ENCODE measurements around the gene POLR1G.

The POLR1G gene, protein sequence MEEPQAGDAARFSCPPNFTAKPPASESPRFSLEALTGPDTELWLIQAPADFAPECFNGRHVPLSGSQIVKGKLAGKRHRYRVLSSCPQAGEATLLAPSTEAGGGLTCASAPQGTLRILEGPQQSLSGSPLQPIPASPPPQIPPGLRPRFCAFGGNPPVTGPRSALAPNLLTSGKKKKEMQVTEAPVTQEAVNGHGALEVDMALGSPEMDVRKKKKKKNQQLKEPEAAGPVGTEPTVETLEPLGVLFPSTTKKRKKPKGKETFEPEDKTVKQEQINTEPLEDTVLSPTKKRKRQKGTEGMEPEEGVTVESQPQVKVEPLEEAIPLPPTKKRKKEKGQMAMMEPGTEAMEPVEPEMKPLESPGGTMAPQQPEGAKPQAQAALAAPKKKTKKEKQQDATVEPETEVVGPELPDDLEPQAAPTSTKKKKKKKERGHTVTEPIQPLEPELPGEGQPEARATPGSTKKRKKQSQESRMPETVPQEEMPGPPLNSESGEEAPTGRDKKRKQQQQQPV

DNA sequence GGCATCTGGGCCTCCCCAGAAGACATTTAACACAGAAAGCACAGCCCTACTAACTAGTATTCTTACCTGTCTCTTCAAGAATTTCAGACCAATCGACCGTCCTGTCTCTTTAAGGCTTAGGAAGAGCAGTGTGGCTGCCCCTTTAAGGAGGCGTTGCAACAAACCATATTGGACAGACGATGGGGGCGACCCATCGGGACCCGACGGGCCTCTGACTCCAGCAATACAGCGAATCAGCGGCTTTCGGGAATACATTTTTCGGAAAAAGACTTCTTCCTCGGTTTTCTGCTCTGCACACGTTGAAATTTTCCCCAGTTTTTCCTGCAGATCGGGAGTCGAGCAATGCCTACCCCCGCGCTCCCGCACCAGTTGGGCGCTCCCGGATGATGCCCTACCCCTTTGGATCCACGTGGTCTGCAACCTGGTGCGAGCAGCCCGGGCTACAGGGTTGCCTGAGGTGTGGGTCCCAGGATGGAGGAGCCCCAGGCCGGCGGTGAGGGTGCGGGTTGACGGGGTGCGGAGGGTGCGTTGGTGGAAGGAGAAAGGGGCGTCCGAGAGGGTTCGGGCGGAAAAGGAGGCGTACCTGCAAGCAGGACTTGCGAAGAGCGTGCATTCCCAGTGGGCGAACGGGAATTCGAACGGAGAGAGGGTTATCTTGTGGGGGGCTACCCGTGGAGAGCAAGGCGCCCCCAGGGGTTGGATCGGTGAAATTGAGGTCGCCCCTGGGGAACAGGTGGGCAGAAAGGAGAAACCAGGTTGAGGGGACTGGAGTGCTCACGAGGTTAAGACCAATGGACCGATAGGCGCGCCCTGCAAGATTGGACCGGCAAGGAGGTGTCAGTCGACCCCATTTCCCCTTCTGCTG lies at the start of gene POLR1G:
POLR1G (plus strand) TSS at position 419 of the 865 bp plus-strand sequence; CDS start at position 472, 53 bp downstream.
- peak within 1 kb of the TSS; percentile 99 for H3K27ac ChIP-seq
- TF ChIP-seq, protein P1, sequence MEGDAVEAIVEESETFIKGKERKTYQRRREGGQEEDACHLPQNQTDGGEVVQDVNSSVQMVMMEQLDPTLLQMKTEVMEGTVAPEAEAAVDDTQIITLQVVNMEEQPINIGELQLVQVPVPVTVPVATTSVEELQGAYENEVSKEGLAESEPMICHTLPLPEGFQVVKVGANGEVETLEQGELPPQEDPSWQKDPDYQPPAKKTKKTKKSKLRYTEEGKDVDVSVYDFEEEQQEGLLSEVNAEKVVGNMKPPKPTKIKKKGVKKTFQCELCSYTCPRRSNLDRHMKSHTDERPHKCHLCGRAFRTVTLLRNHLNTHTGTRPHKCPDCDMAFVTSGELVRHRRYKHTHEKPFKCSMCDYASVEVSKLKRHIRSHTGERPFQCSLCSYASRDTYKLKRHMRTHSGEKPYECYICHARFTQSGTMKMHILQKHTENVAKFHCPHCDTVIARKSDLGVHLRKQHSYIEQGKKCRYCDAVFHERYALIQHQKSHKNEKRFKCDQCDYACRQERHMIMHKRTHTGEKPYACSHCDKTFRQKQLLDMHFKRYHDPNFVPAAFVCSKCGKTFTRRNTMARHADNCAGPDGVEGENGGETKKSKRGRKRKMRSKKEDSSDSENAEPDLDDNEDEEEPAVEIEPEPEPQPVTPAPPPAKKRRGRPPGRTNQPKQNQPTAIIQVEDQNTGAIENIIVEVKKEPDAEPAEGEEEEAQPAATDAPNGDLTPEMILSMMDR (conservative IDR thresholded peaks at IDR 0.05) = no peak

DNA sequence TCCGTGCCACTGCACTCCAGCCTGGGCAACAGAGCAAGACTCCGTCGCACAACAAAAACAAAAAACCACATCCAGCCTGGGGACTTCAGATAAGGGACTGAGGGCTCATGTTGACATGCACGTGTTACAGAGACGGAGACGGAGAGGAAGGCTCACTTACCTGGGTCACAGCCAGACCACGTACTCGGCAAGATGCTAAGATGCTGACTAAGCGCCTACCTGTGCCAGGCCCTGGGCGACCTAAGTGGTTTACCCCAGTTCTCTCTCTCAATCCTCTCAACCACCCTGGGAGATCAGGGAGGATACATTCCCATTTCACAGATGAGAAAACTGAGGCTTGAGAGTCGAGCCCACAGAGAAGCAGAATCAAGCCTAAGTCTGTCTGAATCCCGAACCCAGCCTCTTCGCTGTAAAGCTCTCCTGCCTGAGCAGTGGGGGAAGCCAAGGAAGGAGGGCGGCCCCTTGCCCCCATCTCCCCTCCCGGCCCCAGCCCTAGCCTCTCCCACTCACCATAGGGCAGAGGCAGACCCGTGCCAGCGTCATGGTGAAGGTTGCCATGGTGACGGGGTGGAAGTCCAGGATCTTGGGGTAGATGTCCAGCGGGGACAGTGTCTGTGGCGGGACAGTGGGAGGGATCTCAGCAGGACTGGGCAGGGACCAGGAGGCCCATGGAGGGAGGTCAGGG lies 49.5 kb upstream of the POLR1G start:
- TF ChIP-seq, protein P1 (conservative IDR thresholded peaks at IDR 0.05) = no peak
- H3K27ac ChIP-seq = no peak overlapping the region

DNA sequence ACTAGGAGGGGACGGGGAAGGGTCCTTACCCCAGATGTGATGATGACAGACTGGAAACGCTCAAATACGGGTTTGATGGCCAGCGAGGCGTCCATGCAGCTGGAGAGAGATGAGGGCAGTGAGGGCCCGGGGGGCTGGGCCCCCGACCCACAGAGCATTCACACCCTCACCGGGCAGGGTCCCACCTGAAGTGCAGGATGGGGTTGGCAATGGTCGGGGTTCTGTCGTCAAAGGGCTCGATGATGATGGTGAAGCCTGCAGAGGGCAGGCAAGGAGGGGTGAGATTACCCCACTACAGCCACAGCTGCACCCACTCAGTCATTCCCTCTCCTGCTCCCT lies 49.0 kb upstream of the POLR1G start:
- TF ChIP-seq, protein P1 (conservative IDR thresholded peaks at IDR 0.05) = no peak
- no peak overlapping the region for H3K27ac ChIP-seq

DNA sequence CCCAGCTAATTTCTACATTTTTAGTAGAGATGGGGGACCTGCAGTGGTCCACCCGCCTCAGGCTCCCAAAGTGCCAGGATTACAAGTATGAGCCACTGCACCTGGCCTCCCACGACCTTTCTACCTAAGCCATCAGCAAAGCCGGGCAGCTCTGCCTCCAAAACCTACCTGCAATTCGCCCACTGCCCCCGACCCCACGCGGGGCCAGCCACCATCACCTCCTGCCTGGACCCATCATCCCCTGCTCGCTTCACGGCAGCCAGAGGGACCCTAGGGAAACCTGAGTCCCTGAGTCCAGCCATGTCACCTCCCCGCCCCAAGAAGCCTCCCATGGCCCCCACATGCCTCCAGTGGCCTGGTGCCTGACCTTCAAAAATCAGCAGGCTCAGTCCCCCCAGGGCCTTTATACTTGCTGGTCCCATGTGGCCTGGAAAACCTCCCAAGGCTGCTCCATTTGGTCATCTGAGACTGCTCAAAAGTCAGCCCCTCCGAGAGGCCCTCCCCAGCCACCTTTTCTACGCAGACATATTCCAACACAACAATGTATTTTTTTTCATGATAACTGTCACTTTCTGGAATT lies 48.1 kb upstream of the POLR1G start:
- TF ChIP-seq, protein P1 (conservative IDR thresholded peaks at IDR 0.05) = no peak
- H3K27ac ChIP-seq = no peak overlapping the region

DNA sequence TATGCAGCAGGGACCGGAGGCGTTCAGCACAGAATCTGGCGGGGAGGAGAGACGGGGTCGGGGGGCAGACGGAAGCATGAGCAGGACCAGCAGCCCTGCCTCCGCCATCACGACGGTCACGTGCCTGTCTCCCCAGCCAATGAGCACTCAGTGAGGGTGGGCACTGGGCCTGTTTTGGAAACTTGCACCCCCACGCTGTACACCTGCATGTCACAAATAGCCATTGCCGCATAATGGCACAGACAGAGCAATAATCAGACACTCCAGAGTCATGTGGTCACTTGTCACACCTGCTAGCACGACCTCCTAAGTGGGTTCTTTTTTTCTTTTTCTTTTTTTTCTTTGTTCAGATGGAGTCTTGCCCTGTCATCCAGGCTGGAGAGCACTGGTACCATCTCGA lies 44.8 kb upstream of the POLR1G start:
- TF ChIP-seq, protein P1 (conservative IDR thresholded peaks at IDR 0.05) = no peak

DNA sequence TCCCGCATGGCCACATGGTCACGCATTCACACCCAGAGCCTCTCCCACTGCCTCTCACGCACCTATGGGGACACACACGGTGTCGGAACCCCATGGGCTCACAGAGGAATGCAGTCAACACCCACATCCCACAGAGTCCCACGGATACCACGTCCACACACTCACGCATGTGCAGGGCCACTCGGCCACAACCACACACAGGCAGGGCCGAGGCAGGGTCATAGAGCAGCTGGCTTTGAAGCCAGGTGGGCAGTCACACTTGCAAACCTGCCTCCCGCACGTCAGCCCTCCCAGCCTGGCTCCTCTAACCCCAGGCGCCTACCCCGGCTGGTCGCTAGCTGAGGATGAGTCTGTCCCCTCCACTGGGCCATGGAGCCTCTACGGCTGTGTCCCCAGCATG lies 44.2 kb upstream of the POLR1G start:
- TF ChIP-seq, protein P1 (conservative IDR thresholded peaks at IDR 0.05) = no peak
- no peak overlapping the region for H3K27ac ChIP-seq

More for the DNA sequence above, 44.8 kb upstream of the POLR1G start:
- no peak overlapping the region for H3K27ac ChIP-seq

Data from VCaP (cell line).